ENCODE measurements around the gene PCMTD2.

Gene PCMTD2

DNA sequence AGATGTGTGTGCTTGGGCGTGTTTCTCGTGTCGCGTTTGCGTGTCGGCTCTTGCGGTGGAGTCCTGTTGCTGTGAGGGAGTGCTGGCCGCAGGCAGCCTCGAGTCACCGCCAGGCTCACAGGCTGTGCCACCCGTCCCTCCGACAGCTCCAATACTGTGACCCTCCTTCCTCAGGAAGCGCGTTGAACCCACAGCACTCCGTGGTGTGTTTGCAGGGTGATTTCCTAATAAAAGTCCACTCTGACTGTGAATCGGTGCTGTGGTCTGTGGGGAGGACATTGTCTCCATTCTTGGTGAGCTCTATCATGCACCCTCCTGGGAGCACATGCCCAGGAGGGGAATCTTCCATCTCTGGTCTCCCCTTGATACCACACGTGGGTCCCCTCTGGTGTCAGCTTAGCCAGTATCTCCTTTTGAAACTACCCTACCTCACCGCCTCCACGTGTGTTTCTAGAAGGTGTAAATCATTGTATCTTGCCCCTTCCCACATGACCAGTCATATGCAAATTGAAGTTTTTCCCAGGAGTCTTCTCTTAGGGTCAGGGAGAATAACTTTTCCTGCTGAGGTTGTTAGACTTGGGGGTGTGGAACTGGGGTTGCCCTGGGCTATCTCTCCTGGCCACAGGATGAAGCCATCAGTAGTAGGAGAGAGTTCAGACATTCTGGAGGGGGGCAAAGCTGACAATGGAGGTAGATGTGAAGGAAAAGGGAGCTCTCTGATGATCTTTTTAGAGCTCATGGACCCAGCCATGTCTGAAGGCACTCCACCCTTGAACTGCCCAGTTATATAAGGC lies 13.3 kb upstream of the PCMTD2 start:
- peak; percentile 64 for DNase-seq (ENCODE audit: low spot score)
- H3K27ac ChIP-seq (ENCODE audit: poor library complexity, severe bottlenecking) = no peak overlapping the region
- H3K4me3 ChIP-seq (ENCODE audit: severe bottlenecking) = no peak overlapping the region
- no peaks in the 10 kb centered on the region for H3K36me3 ChIP-seq (ENCODE audit: low read depth)
- ATAC-seq (ENCODE audit: low read depth) = no peak
- no peaks in the 10 kb centered on the region for H3K4me1 ChIP-seq (ENCODE audit: insufficient read depth, poor library complexity, severe bottlenecking)
- no peaks in the 10 kb centered on the region for H3K9me3 ChIP-seq (ENCODE audit: severe bottlenecking)
- TF ChIP-seq, protein P1, sequence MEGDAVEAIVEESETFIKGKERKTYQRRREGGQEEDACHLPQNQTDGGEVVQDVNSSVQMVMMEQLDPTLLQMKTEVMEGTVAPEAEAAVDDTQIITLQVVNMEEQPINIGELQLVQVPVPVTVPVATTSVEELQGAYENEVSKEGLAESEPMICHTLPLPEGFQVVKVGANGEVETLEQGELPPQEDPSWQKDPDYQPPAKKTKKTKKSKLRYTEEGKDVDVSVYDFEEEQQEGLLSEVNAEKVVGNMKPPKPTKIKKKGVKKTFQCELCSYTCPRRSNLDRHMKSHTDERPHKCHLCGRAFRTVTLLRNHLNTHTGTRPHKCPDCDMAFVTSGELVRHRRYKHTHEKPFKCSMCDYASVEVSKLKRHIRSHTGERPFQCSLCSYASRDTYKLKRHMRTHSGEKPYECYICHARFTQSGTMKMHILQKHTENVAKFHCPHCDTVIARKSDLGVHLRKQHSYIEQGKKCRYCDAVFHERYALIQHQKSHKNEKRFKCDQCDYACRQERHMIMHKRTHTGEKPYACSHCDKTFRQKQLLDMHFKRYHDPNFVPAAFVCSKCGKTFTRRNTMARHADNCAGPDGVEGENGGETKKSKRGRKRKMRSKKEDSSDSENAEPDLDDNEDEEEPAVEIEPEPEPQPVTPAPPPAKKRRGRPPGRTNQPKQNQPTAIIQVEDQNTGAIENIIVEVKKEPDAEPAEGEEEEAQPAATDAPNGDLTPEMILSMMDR (IDR thresholded peaks at IDR 0.05; ENCODE audit: poor library complexity, severe bottlenecking) = no peak
- H3K27me3 ChIP-seq (ENCODE audit: insufficient read depth, poor library complexity, severe bottlenecking) = no peaks in the 10 kb centered on the region

DNA sequence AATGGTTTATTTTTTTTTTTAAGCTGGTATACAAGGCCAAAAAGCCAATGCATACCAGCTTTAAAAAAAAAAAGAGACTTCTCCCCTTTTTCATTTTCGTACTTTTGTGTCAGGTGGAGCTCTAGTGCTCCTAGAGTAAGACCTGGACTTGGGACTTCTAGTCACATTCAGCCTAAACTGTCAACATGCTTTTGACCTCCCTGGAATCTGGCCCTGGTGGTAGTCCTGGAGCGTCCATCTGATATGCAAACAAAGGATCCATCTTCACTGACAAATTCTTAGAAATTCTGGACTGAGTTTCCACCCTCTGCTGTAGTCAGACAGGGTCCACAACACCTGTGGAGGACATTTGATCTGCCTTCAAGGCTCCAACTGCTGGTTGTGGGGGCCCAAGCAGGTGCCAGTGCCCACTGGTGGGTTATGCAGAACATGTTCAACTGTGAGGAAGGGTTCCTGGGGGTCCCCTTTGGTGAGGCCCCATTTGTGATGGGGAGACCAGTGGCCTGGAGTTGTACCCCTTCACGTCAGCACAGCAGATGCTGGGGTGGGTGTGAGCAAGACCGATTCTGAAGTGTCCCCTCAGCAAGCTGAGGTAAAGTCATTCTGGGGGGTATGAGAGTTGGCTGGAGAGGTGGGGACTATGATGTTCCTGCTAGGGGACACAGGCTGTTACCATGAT lies 12.6 kb upstream of the PCMTD2 start:
- Histone ChIP-seq H3K36me3 (ENCODE audit: low read depth) (no peaks in the 10 kb centered on the region), H3K4me3 (ENCODE audit: severe bottlenecking) (no peak overlapping the region), H3K9me3 (ENCODE audit: severe bottlenecking) (no peaks in the 10 kb centered on the region), H3K27ac (ENCODE audit: poor library complexity, severe bottlenecking) (no peak overlapping the region), H3K4me1 (ENCODE audit: insufficient read depth, poor library complexity, severe bottlenecking) (no peaks in the 10 kb centered on the region), H3K27me3 (ENCODE audit: insufficient read depth, poor library complexity, severe bottlenecking) (no peaks in the 10 kb centered on the region)
- peak; percentile 61 for DNase-seq (ENCODE audit: low spot score)
- TF ChIP-seq, protein P1 (IDR thresholded peaks at IDR 0.05; ENCODE audit: poor library complexity, severe bottlenecking) = no peak
- no peak for ATAC-seq (ENCODE audit: low read depth)

DNA sequence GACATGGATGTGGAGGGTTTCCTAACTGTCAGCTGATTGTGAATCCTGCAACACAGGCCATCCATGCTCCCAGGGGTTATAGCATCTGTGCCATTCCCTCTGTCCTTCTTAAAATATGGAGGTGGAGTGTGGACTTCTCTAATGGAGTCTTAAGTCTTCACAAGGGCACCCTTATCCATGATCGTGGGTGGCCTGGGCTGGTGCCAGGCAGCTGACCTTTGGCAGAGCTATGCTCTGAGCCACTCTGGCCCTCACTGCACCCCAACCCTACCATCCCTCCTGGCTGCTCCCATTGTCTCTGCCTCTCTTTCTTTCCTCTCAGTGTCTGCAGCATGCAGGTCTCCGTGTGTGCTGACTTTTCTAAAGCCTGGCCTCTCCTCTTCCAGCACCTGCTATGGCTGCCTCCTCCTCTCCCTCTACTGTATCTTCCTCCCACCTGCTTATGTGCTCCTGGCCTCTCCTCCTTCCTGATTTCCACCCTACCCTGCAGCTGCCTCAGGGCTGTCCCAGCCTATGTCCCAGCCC lies 11.2 kb upstream of the PCMTD2 start:
- Histone ChIP-seq H3K36me3 (ENCODE audit: low read depth) (no peaks in the 10 kb centered on the region), H3K9me3 (ENCODE audit: severe bottlenecking) (no peaks in the 10 kb centered on the region), H3K4me3 (ENCODE audit: severe bottlenecking) (no peak overlapping the region), H3K4me1 (ENCODE audit: insufficient read depth, poor library complexity, severe bottlenecking) (no peaks in the 10 kb centered on the region), H3K27ac (ENCODE audit: poor library complexity, severe bottlenecking) (no peak overlapping the region), H3K27me3 (ENCODE audit: insufficient read depth, poor library complexity, severe bottlenecking) (peaks cover 10% of the 10 kb centered on the region)
- no peak for ATAC-seq (ENCODE audit: low read depth)
- TF ChIP-seq, protein P1 (IDR thresholded peaks at IDR 0.05; ENCODE audit: poor library complexity, severe bottlenecking) = no peak
- peak; percentile 67 for DNase-seq (ENCODE audit: low spot score)

DNA sequence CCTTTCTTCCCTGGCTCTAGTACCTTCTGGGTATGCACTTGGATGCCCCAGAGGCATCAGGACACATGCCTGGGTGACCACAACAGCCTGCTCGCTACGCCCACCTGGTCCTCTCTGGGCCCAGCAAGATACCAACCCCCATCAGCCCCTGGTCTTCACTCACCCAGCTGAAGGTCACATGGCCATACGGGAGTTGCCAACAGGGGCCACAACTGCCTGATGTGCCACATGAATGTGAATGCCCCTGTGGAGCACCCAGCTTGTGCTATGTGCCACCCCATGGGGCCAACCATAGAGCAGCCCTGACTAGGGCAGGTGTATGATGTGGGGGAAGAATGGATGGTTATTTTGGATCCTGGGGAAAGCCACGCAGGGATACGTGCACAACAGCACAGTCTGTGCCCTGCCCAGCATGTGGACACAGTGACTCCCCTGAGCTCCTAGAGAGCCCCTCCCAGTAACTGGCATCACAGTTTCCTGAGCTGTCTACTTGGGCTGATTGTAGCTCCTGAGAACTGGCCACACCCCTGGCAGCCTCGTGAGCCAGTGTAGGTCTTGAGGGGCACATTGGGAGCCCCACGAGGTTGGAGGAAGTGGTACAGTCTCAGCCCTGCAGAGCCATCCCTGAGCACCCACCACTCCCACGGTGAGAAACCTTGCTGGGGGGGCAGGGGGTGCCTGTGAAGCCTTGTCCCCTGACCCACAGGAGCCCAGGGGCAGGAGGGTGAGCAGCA lies 10.5 kb upstream of the PCMTD2 start:
- H3K4me1 ChIP-seq (ENCODE audit: insufficient read depth, poor library complexity, severe bottlenecking) = no peaks in the 10 kb centered on the region
- no peaks in the 10 kb centered on the region for H3K9me3 ChIP-seq (ENCODE audit: severe bottlenecking)
- no peaks in the 10 kb centered on the region for H3K36me3 ChIP-seq (ENCODE audit: low read depth)
- ATAC-seq (ENCODE audit: low read depth) (0 out of 3 replicates have a peak, but pooled peaks have one; percentile 17), DNase-seq (ENCODE audit: low spot score) (peak; percentile 71)
- H3K4me3 ChIP-seq (ENCODE audit: severe bottlenecking) = no peak overlapping the region
- H3K27ac ChIP-seq (ENCODE audit: poor library complexity, severe bottlenecking) = no peak overlapping the region
- H3K27me3 ChIP-seq (ENCODE audit: insufficient read depth, poor library complexity, severe bottlenecking) = peaks cover 17% of the 10 kb centered on the region
- TF ChIP-seq, protein P1 (IDR thresholded peaks at IDR 0.05; ENCODE audit: poor library complexity, severe bottlenecking) = no peak

Data from RWPE2 (cell line).